ENCODE data around the gene NFIX.

- TF ChIP-seq CTCF (IDR thresholded peaks at IDR 0.05) (no peak), POLR2A (IDR thresholded peaks at IDR 0.05) (no peak)
These were observed 122.0 kb downstream of the NFIX start for GRCh38 chr19:13117176-13117771.

Data from sigmoid colon (tissue), 3 donors.